Parathyroid adenoma (tissue), 2 donors: ENCODE results near the gene MCM9.

Experiments
- H2AFZ ChIP-seq: fragments of 300-600 bp; sonication (generic); one replicate; pipeline ENCODE4 v1.7.0; 2017; ENCODE audit warnings: antibody characterized with exemption, mild to moderate bottlenecking
- H3K27ac ChIP-seq: fragments of 300-600 bp; sonication (generic); one replicate; pipeline ENCODE4 v1.7.0; 2017
- H3K27me3 ChIP-seq: fragments of 300-600 bp; sonication (generic); one replicate; pipeline ENCODE4 v1.7.0; 2017; ENCODE audit warnings: low read length; ENCODE audit not compliant: control insufficient read depth, insufficient read depth
- H3K36me3 ChIP-seq: fragments of 300-600 bp; sonication (generic); one replicate; pipeline ENCODE4 v1.7.0; 2017; ENCODE audit warnings: low read length; ENCODE audit not compliant: control insufficient read depth, insufficient read depth
- H3K4me1 ChIP-seq: fragments of 300-600 bp; sonication (generic); one replicate; pipeline ENCODE4 v1.7.0; 2017; ENCODE audit warnings: control low read depth
- H3K4me2 ChIP-seq: fragments of 300-600 bp; sonication (generic); one replicate; pipeline ENCODE4 v1.7.0; 2017; ENCODE audit warnings: low read length
- H3K4me3 ChIP-seq: fragments of 300-600 bp; sonication (generic); one replicate; pipeline ENCODE4 v1.7.0; 2017; ENCODE audit warnings: low read depth, low read length
- H3K79me2 ChIP-seq: fragments of 300-600 bp; sonication (generic); one replicate; pipeline ENCODE4 v1.7.0; 2017; ENCODE audit warnings: control low read depth
- H3K9ac ChIP-seq: fragments of 300-600 bp; sonication (generic); one replicate; pipeline ENCODE4 v1.7.0; 2017; ENCODE audit warnings: mild to moderate bottlenecking
- H3K9me3 ChIP-seq: fragments of 300-600 bp; sonication (generic); one replicate; pipeline ENCODE4 v1.7.0; 2017; ENCODE audit warnings: low read length; ENCODE audit not compliant: control insufficient read depth
- CTCF ChIP-seq: fragments of 300-600 bp; sonication (generic); IDR thresholded peaks from one replicate; pipeline ENCODE4 v1.7.0; 2017; ENCODE audit warnings: antibody characterized with exemption, mild to moderate bottlenecking
- donor health status: primary hyperparathyroidism.

The MCM9 gene

DNA sequence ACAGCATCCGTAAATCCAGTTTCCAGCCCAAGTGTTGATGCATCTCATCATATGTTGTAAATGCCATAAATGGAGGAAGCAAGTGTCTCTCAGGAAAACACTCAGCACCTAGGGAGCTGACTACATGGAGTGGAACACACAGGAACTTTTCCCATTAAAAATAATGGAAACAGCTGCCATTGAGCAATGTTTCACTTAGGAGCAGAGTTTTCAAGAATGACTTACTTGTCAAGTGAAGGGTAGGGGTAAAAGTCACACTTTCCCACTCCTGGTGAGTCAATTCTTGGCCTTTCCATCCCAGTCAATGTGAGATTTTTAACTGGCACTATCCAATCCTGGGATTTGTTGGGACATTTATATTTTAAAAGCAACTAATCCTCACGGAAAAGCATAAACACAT is 160.4 kb downstream of the MCM9 start:
- Histone ChIP-seq H3K36me3 (no peaks in the 10 kb centered on the region), H3K27ac (no peak overlapping the region), H3K4me2 (no peak overlapping the region), H3K9me3 (no peaks in the 10 kb centered on the region), H3K4me1 (peaks cover 3% of the 10 kb centered on the region), H3K27me3 (no peaks in the 10 kb centered on the region), H3K4me3 (no peak overlapping the region), H3K79me2 (no peaks in the 10 kb centered on the region), H3K9ac (no peak overlapping the region), H2AFZ (no peak overlapping the region)
- TF ChIP-seq CTCF, result no peak

GRCh38 chr6:118772886-118773285 is 162.1 kb downstream of the MCM9 start:
- Histone ChIP-seq H3K9me3 (no peaks in the 10 kb centered on the region), H3K27ac (no peak overlapping the region), H3K27me3 (no peaks in the 10 kb centered on the region), H3K36me3 (no peaks in the 10 kb centered on the region), H3K4me1 (peaks cover 14% of the 10 kb centered on the region), H3K79me2 (no peaks in the 10 kb centered on the region), H3K4me3 (no peak overlapping the region), H3K9ac (no peak overlapping the region), H2AFZ (no peak overlapping the region), H3K4me2 (no peak overlapping the region)
- no peak for TF ChIP-seq CTCF

- H3K9me3 ChIP-seq, result no peaks in the 10 kb centered on the region
- TF ChIP-seq CTCF, result no peak
- no peak overlapping the region for H3K27ac ChIP-seq
- no peak overlapping the region for H3K4me2 ChIP-seq
- H3K36me3 ChIP-seq, result no peaks in the 10 kb centered on the region
- H2AFZ ChIP-seq, result no peak overlapping the region
- H3K27me3 ChIP-seq, result no peaks in the 10 kb centered on the region
- peaks cover 20% of the 10 kb centered on the region for H3K4me1 ChIP-seq
- H3K79me2 ChIP-seq, result no peaks in the 10 kb centered on the region
- H3K4me3 ChIP-seq, result no peak overlapping the region
- no peak overlapping the region for H3K9ac ChIP-seq
Measured at GRCh38 chr6:118771253-118771652, 163.7 kb downstream of the MCM9 start.

GRCh38 chr6:118770835-118771234 is 164.1 kb downstream of the MCM9 start:
- H3K9ac ChIP-seq, result no peak overlapping the region
- no peaks in the 10 kb centered on the region for H3K9me3 ChIP-seq
- no peak overlapping the region for H3K4me3 ChIP-seq
- no peaks in the 10 kb centered on the region for H3K79me2 ChIP-seq
- H3K4me2 ChIP-seq, result no peak overlapping the region
- H3K4me1 ChIP-seq, result peaks cover 20% of the 10 kb centered on the region
- H2AFZ ChIP-seq, result no peak overlapping the region
- H3K36me3 ChIP-seq, result no peaks in the 10 kb centered on the region
- TF ChIP-seq CTCF, result no peak
- no peaks in the 10 kb centered on the region for H3K27me3 ChIP-seq
- H3K27ac ChIP-seq, result no peak overlapping the region

DNA sequence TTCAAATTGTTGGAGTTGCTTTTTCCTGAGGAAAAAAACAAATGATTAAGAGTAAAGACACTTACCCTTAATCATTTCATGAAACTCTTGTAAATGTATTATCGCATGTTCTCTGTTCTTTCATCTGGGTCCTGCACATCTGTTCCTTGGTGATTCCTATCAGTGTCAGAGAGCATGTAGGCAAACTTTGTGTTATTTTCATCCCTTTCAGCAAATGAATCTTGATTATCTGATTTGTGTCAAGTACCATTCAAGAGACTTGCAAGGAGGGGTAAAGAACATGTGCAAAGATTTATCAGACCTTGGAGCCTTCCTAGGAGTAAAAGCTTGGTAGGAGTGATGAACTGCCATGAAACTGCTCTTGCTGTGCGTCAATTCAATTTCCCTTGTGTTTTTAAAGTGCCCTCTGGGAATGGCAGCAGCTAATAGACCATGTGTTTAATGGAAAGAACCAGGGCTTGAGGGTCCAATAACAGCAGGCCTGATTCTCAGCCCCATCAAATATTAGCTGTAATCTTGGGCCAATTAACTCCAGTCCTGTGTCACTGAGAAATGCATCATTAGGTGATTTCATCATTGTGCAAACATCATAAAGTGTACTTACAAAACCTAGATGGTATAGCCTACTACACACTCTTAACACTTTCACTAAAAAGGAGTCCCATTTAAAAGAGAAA is 164.7 kb downstream of the MCM9 start:
- no peak overlapping the region for H3K9ac ChIP-seq
- H3K27ac ChIP-seq, result no peak overlapping the region
- no peak overlapping the region for H3K4me3 ChIP-seq
- H3K36me3 ChIP-seq, result no peaks in the 10 kb centered on the region
- peak overlapping the region; percentile 14 for H2AFZ ChIP-seq
- H3K79me2 ChIP-seq, result no peaks in the 10 kb centered on the region
- H3K9me3 ChIP-seq, result no peaks in the 10 kb centered on the region
- no peaks in the 10 kb centered on the region for H3K27me3 ChIP-seq
- no peak for TF ChIP-seq CTCF
- H3K4me2 ChIP-seq, result no peak overlapping the region
- H3K4me1 ChIP-seq, result peaks cover 20% of the 10 kb centered on the region
